Neural progenitor cell (in vitro differentiated cells): ENCODE measurements around the gene ARHGAP11A. TPM values are rescaled to one million over a fixed set of nuclear protein-coding genes. Genes with fewer than 3 reads are reported as not detected.

ENCODE experiments used
- DNase-seq: peaks from one replicate; pipeline ENCODE4 v3.0.0-alpha.2; 2016; ENCODE audit warnings: low spot score
- H2AFZ ChIP-seq: fragments of 200-600 bp; sonication (generic); replicated peaks from 2 replicates; pipeline ENCODE4 v1.6.1; 2016; ENCODE audit warnings: antibody characterized with exemption
- H3F3A ChIP-seq: fragments of 200-600 bp; sonication (generic); 2 replicates; pipeline ENCODE4 v1.6.1; 2016; ENCODE audit warnings: antibody characterized with exemption, low read depth
- H3K27ac ChIP-seq: fragments of 200-600 bp; sonication (generic); 2 replicates; pipeline ENCODE4 v1.5.1; 2016; ENCODE audit warnings: mild to moderate bottlenecking
- H3K27me3 ChIP-seq: fragments of 200-600 bp; sonication (generic); 2 replicates; pipeline ENCODE4 v1.6.1; 2016; ENCODE audit warnings: mild to moderate bottlenecking, moderate library complexity
- H3K36me3 ChIP-seq: fragments of 200-600 bp; sonication (generic); 2 replicates; pipeline ENCODE4 v1.5.1; 2016
- H3K4me1 ChIP-seq: fragments of 200-600 bp; sonication (generic); 2 replicates; pipeline ENCODE4 v1.6.1; 2016; ENCODE audit warnings: mixed run types
- H3K4me2 ChIP-seq: fragments of 200-600 bp; sonication (generic); 2 replicates; pipeline ENCODE4 v1.6.1; 2016
- H3K4me3 ChIP-seq: fragments of 200-600 bp; sonication (generic); 2 replicates; pipeline ENCODE4 v1.5.1; 2016
- H3K79me2 ChIP-seq: fragments of 200-600 bp; sonication (generic); 2 replicates; pipeline ENCODE4 v1.6.1; 2016; ENCODE audit warnings: low read depth
- H3K9ac ChIP-seq: fragments of 200-600 bp; sonication (generic); 2 replicates; pipeline ENCODE4 v1.6.1; 2016
- H3K9me3 ChIP-seq: fragments of 200-600 bp; sonication (generic); 2 replicates; pipeline ENCODE4 v1.5.1; 2016; ENCODE audit warnings: low read depth
- H4K20me1 ChIP-seq: fragments of 200-600 bp; sonication (generic); 2 replicates; pipeline ENCODE4 v1.6.1; 2016; ENCODE audit warnings: low read depth
- H3K27ac Mint-ChIP-seq: 3 replicates; pipeline ENCODE4 v1.8.0; 2021; ENCODE audit warnings: mixed read lengths
- H3K27me3 Mint-ChIP-seq: 2 replicates; pipeline ENCODE4 v1.8.0; 2022; ENCODE audit warnings: low read depth, mild to moderate bottlenecking, inconsistent platforms, moderate library complexity, mixed read lengths; ENCODE audit not compliant: insufficient read depth
- H3K36me3 Mint-ChIP-seq: 3 replicates; pipeline ENCODE4 v1.8.0; 2021; ENCODE audit warnings: mixed read lengths
- H3K4me1 Mint-ChIP-seq: 3 replicates; pipeline ENCODE4 v1.8.0; 2021; ENCODE audit warnings: mixed read lengths
- H3K4me3 Mint-ChIP-seq: 3 replicates; pipeline ENCODE4 v1.8.0; 2021; ENCODE audit warnings: mild to moderate bottlenecking, moderate library complexity, mixed read lengths
- H3K9me3 Mint-ChIP-seq: 3 replicates; pipeline ENCODE4 v1.8.0; 2020; ENCODE audit warnings: mixed read lengths
- CTCF ChIP-seq: fragments of 200-600 bp; sonication (generic); IDR thresholded peaks from 2 replicates; pipeline ENCODE4 v1.5.1; 2017; ENCODE audit warnings: antibody characterized with exemption, mild to moderate bottlenecking
- EZH2 ChIP-seq: fragments of 200-600 bp; sonication (generic); IDR thresholded peaks from 2 replicates; pipeline ENCODE4 v1.6.1; 2017; ENCODE audit warnings: antibody characterized with exemption, mild to moderate bottlenecking, moderate library complexity
- EZH2phosphoT487 ChIP-seq: fragments of 200-600 bp; sonication (generic); IDR thresholded peaks from 2 replicates; pipeline ENCODE4 v1.6.1; 2017; ENCODE audit warnings: antibody characterized with exemption
- small RNA-seq: library from RNA; depleted of rRNA; stranded (forward); fragments of <200 nt; gene quantifications from one replicate; pipeline ENCODE3, GENCODE V24; 2015
- total RNA-seq: library from RNA; depleted of rRNA; stranded (reverse); fragments of >200 nt; gene quantifications from 2 replicates; pipeline ENCODE4 v1.2.3, GENCODE V29; 2015; ENCODE audit warnings: low replicate concordance

Gene ARHGAP11A
- total RNA-seq, 1 donor from 2014 or later, result 83.9 TPM

- TF ChIP-seq EZH2phosphoT487 (no peak), CTCF (no peak), EZH2 (no peak)
- no peak overlapping the region for H3K4me2 ChIP-seq
- H2AFZ ChIP-seq, result no peak overlapping the region
- no peaks in the 10 kb centered on the region for H3F3A ChIP-seq
- H3K27me3 ChIP-seq, result no peaks in the 10 kb centered on the region
- no peaks in the 10 kb centered on the region for H4K20me1 ChIP-seq
- no peak for DNase-seq
- no peaks in the 10 kb centered on the region for H3K9me3 ChIP-seq
- peaks cover 2% of the 10 kb centered on the region for H3K4me1 Mint-ChIP-seq
- no peak overlapping the region for H3K4me3 Mint-ChIP-seq
- H3K27ac ChIP-seq, result no peak overlapping the region
- no peaks in the 10 kb centered on the region for H3K4me1 ChIP-seq
- no peak overlapping the region for H3K9ac ChIP-seq
- H3K36me3 Mint-ChIP-seq, result no peaks in the 10 kb centered on the region
- no peaks in the 10 kb centered on the region for H3K36me3 ChIP-seq
- H3K79me2 ChIP-seq, result no peaks in the 10 kb centered on the region
- no peak overlapping the region for H3K27ac Mint-ChIP-seq
- H3K9me3 Mint-ChIP-seq, result no peaks in the 10 kb centered on the region
- no peak overlapping the region for H3K4me3 ChIP-seq
- H3K27me3 Mint-ChIP-seq, result no peaks in the 10 kb centered on the region
These were observed 72.9 kb downstream of the ARHGAP11A start for GRCh38 chr15:32688151-32688639.

Small RNA genes lying within 50 kb of the gene (small RNA-seq; reads per million reads assigned to genes)
- gene RN7SL286P, result not detected

Other genes with a start within 250 kb of the ARHGAP11A start
- gene GOLGA8K, start 212.2 kb upstream of the ARHGAP11A start, total RNA-seq, result not detected in 2 replicates
- gene GOLGA8O, start 159.9 kb upstream of the ARHGAP11A start, total RNA-seq, result not detected in 2 replicates
- 0.09 and 0.26 TPM in 2 replicates for gene GOLGA8N, start 22.0 kb upstream of the ARHGAP11A start, total RNA-seq
- gene SCG5, start 26.2 kb downstream of the ARHGAP11A start, total RNA-seq, result 69.4 and 101 TPM in 2 replicates
- gene GREM1, start 102.5 kb downstream of the ARHGAP11A start, total RNA-seq, result 2.9 and 4.4 TPM in 2 replicates